ENCODE results near the gene CCDC92. TPM values are rescaled to one million over a fixed set of nuclear protein-coding genes. Genes with fewer than 3 reads are reported as not detected.
A peak's percentile ranks its signal among the peaks of the same experiment; 100 is the strongest.

The CCDC92 gene
- total and polyA plus RNA-seq, 2 of the 13 experiments (the other 11 are each of a cell fraction or from before 2014, with no cell fraction given): 5.4 to 14.7 TPM

GRCh38 chr12:123948796-123949769 lies 23.5 kb downstream of the CCDC92 start (continued):
- TF ChIP-seq ZNF740 (CRISPR knock-in tag; IDR thresholded peaks at IDR 0.05): no peak
- no peak for TF ChIP-seq ZFP36L1 (CRISPR knock-in tag; IDR thresholded peaks at IDR 0.05)
- no peak for TF ChIP-seq GABPA (IDR thresholded peaks at IDR 0.05; ENCODE audit: low read depth, low read length)
- no peak for TF ChIP-seq GABPA (CRISPR knock-in tag; IDR thresholded peaks at IDR 0.05; ENCODE audit: low read depth)
- no peak for TF ChIP-seq PAX8 (CRISPR knock-in tag; IDR thresholded peaks at IDR 0.05; ENCODE audit: borderline replicate concordance)
- TF ChIP-seq SNAPC5 (CRISPR knock-in tag; IDR thresholded peaks at IDR 0.05; ENCODE audit: borderline replicate concordance): no peak
- TF ChIP-seq ZBTB21 (CRISPR knock-in tag; IDR thresholded peaks at IDR 0.05): peak; percentile 78
- no peak for TF ChIP-seq MXD1 (CRISPR knock-in tag; IDR thresholded peaks at IDR 0.05)
- no peak for TF ChIP-seq SRSF4 (IDR thresholded peaks at IDR 0.05; ENCODE audit: low read depth, low read length, poor library complexity, severe bottlenecking)
- TF ChIP-seq PHF5A (CRISPR knock-in tag; IDR thresholded peaks at IDR 0.05; ENCODE audit: low read depth, unreplicated experiment): no peak
- no peak for TF ChIP-seq ATAD3A (CRISPR knock-in tag; IDR thresholded peaks at IDR 0.05)
- peak; percentile 65 for TF ChIP-seq POGZ (CRISPR knock-in tag; IDR thresholded peaks at IDR 0.05)
- no peak for TF ChIP-seq ZNF143 (CRISPR knock-in tag; IDR thresholded peaks at IDR 0.05)
- no peak for TF ChIP-seq ADNP (CRISPR knock-in tag; IDR thresholded peaks at IDR 0.05)
- 0 out of 2 replicates have a peak, but pooled peaks have one; percentile 3 for TF ChIP-seq TCF7 (IDR thresholded peaks at IDR 0.05; ENCODE audit: low read depth)
- TF ChIP-seq ZNF138 (CRISPR knock-in tag; IDR thresholded peaks at IDR 0.05; ENCODE audit: low read depth): no peak
- no peak for TF ChIP-seq KAT2B (IDR thresholded peaks at IDR 0.05; ENCODE audit: borderline replicate concordance, low read depth, low read length)
- 0 out of 2 replicates have a peak, but pooled peaks have one; percentile 51 for TF ChIP-seq HOMEZ (CRISPR knock-in tag; IDR thresholded peaks at IDR 0.05; ENCODE audit: low read depth)
- TF ChIP-seq SPEN (CRISPR knock-in tag; IDR thresholded peaks at IDR 0.05; ENCODE audit: low read depth): 0 out of 2 replicates have a peak, but pooled peaks have one; percentile 24
- TF ChIP-seq PAXIP1 (CRISPR knock-in tag; conservative IDR thresholded peaks at IDR 0.05): peak; percentile 83
- peak; percentile 72; the same call in 1 of the 2 replicates for TF ChIP-seq ZNF713 (CRISPR knock-in tag; IDR thresholded peaks at IDR 0.05)
- TF ChIP-seq ZNF263 (CRISPR knock-in tag; IDR thresholded peaks at IDR 0.05): no peak
- peak; percentile 52; the same call in 1 of the 2 replicates for TF ChIP-seq ZNF292 (CRISPR knock-in tag; IDR thresholded peaks at IDR 0.05; ENCODE audit: borderline replicate concordance, low read depth)
- TF ChIP-seq CREM (IDR thresholded peaks at IDR 0.05): peak; percentile 26; the same call in 1 of the 2 replicates
- TF ChIP-seq CREM (CRISPR knock-in tag; IDR thresholded peaks at IDR 0.05): no peak

All from HepG2 (cell line).